ENCODE data around the gene RXFP1. TPM values are rescaled to one million over a fixed set of nuclear protein-coding genes. Genes with fewer than 3 reads are reported as not detected.
"Not testable (repeated sequence)": the region's sequence is repeated elsewhere in the genome, so short reads cannot be mapped to it uniquely, and the experiment has no call there.

The RXFP1 gene
- total RNA-seq, 2 donors from 2014 or later, result not detected

GRCh38 chr4:158644760-158645159 lies 123.1 kb downstream of the RXFP1 start:
- TF ChIP-seq CTCF (IDR thresholded peaks at IDR 0.05) (no peak), POLR2A (IDR thresholded peaks at IDR 0.05) (no peak)
- H3K27me3 ChIP-seq, result no peaks in the 10 kb centered on the region
- H3K4me1 ChIP-seq, result no peaks in the 10 kb centered on the region
- WGBS, 2 donors, result 57 to 59% methylated on average over 3 of the region's 3 CpGs
- H3K27ac ChIP-seq, result no peak overlapping the region
- no peaks in the 10 kb centered on the region for H3K36me3 ChIP-seq (replicated peaks in 1 of 2; ENCODE audit: insufficient read depth in 1 of 2, low read depth in 2 of 2)
- no peak overlapping the region for H3K4me3 ChIP-seq
- DNase-seq, result no peak
- intact Hi-C loops (cut with DNase I), result no loop called here
- no peaks in the 10 kb centered on the region for H3K9me3 ChIP-seq
- no peak for ATAC-seq

- H3K27ac ChIP-seq, result no peak overlapping the region
- WGBS, 2 donors, result 43 to 48% methylated on average over 4 of the region's 4 CpGs
- H3K4me3 ChIP-seq, result no peak overlapping the region
- DNase-seq, result no peak
- H3K4me1 ChIP-seq, result no peaks in the 10 kb centered on the region
- H3K9me3 ChIP-seq, result no peaks in the 10 kb centered on the region
- H3K36me3 ChIP-seq (replicated peaks in 1 of 2; ENCODE audit: insufficient read depth in 1 of 2, low read depth in 2 of 2), result no peaks in the 10 kb centered on the region
- no peak for TF ChIP-seq POLR2A (IDR thresholded peaks at IDR 0.05)
- TF ChIP-seq CTCF (IDR thresholded peaks at IDR 0.05), result no peak
- no peak for ATAC-seq
- intact Hi-C loops (cut with DNase I), result no loop called here
- H3K27me3 ChIP-seq, result no peaks in the 10 kb centered on the region
These were observed 127.5 kb downstream of the RXFP1 start for GRCh38 chr4:158649111-158649680.

GRCh38 chr4:158652920-158653319 lies 131.2 kb downstream of the RXFP1 start:
- Histone ChIP-seq H3K27me3 (no peaks in the 10 kb centered on the region), H3K27ac (no peak overlapping the region), H3K4me3 (no peak overlapping the region), H3K4me1 (no peaks in the 10 kb centered on the region), H3K9me3 (no peaks in the 10 kb centered on the region), H3K36me3 (replicated peaks in 1 of 2; ENCODE audit: insufficient read depth in 1 of 2, low read depth in 2 of 2) (no peaks in the 10 kb centered on the region)
- WGBS, 2 donors, result 14 to 22% methylated on average over 2 of the region's 2 CpGs
- intact Hi-C loops (cut with DNase I), result no loop called here
- DNase-seq (no peak), ATAC-seq (no peak)
- TF ChIP-seq CTCF (IDR thresholded peaks at IDR 0.05), result no peak
- TF ChIP-seq POLR2A (IDR thresholded peaks at IDR 0.05), result no peak

- no peak overlapping the region for H3K27ac ChIP-seq
- H3K4me3 ChIP-seq, result no peak overlapping the region
- intact Hi-C loops (cut with DNase I), result no loop called here
- ATAC-seq (no peak), DNase-seq (no peak)
- no peaks in the 10 kb centered on the region for H3K4me1 ChIP-seq
- WGBS, 2 donors, result 64 to 77% methylated on average over 1 of the region's 1 CpG
- TF ChIP-seq POLR2A (IDR thresholded peaks at IDR 0.05) (no peak), CTCF (IDR thresholded peaks at IDR 0.05) (no peak)
- H3K27me3 ChIP-seq, result no peaks in the 10 kb centered on the region
- no peaks in the 10 kb centered on the region for H3K36me3 ChIP-seq (replicated peaks in 1 of 2; ENCODE audit: insufficient read depth in 1 of 2, low read depth in 2 of 2)
- H3K9me3 ChIP-seq, result no peaks in the 10 kb centered on the region
These were observed 134.8 kb downstream of the RXFP1 start for GRCh38 chr4:158656439-158656838.

GRCh38 chr4:158657291-158657690 lies 135.6 kb downstream of the RXFP1 start:
- no peak for ATAC-seq
- WGBS, 2 donors, result 81% methylated on average over 11 of the region's 11 CpGs; no CpG with 5 or more reads in 1 of the 2 donors

GRCh38 chr4:158663255-158663654 lies 141.6 kb downstream of the RXFP1 start:
- ATAC-seq; H3K36me3 ChIP-seq (replicated peaks in 1 of 2; ENCODE audit: insufficient read depth in 1 of 2, low read depth in 2 of 2); intact Hi-C loops (cut with DNase I); DNase-seq; H3K27ac ChIP-seq; H3K27me3 ChIP-seq; H3K4me3 ChIP-seq; H3K4me1 ChIP-seq; H3K9me3 ChIP-seq: not testable (repeated sequence)
- WGBS, 2 donors, result 54 to 69% methylated on average over 4 of the region's 4 CpGs

More at GRCh38 chr4:158657291-158657690, 135.6 kb downstream of the RXFP1 start:
- no peaks in the 10 kb centered on the region for H3K4me1 ChIP-seq
- H3K9me3 ChIP-seq, result no peaks in the 10 kb centered on the region
- intact Hi-C loops (cut with DNase I), result no loop called here
- H3K27ac ChIP-seq, result no peak overlapping the region
- no peaks in the 10 kb centered on the region for H3K36me3 ChIP-seq (replicated peaks in 1 of 2; ENCODE audit: insufficient read depth in 1 of 2, low read depth in 2 of 2)
- no peak for DNase-seq
- TF ChIP-seq CTCF (IDR thresholded peaks at IDR 0.05) (no peak), POLR2A (IDR thresholded peaks at IDR 0.05) (no peak)
- no peak overlapping the region for H3K4me3 ChIP-seq
- H3K27me3 ChIP-seq, result no peaks in the 10 kb centered on the region

- H3K36me3 ChIP-seq (replicated peaks in 1 of 2; ENCODE audit: insufficient read depth in 1 of 2, low read depth in 2 of 2); DNase-seq; ATAC-seq; H3K4me3 ChIP-seq; H3K27me3 ChIP-seq; H3K9me3 ChIP-seq; H3K4me1 ChIP-seq; intact Hi-C loops (cut with DNase I); H3K27ac ChIP-seq: not testable (repeated sequence)
- 76% methylated on average over 8 of the region's 8 CpGs for WGBS, 2 donors
These were observed 142.3 kb downstream of the RXFP1 start for GRCh38 chr4:158663707-158664625.

All from body of pancreas (tissue), 4 donors.